Fibroblast of lung (primary cell): ENCODE data around the gene HNF1B. TPM values are rescaled to one million over a fixed set of nuclear protein-coding genes. Genes with fewer than 3 reads are reported as not detected.

Experiments used
- DNase-seq, 2 donors: peaks; one replicate each; pipeline versions ENCODE4 v3.0.0 to v3.0.0-alpha.2; 2010; ENCODE audit warnings: low read depth in 2 of 2
- H2AFZ ChIP-seq: 2 replicates; pipeline ENCODE4 v1.5.1; 2012; ENCODE audit warnings: low read length, control low read depth, inconsistent platforms
- H3K27ac ChIP-seq: 2 replicates; pipeline ENCODE4 v1.5.1; 2011; ENCODE audit warnings: low read length, control low read depth; ENCODE audit not compliant: insufficient read depth
- H3K27me3 ChIP-seq: 2 replicates; pipeline ENCODE4 v1.5.1; 2011; ENCODE audit warnings: mild to moderate bottlenecking, low read length; ENCODE audit not compliant: control insufficient read depth, insufficient read depth
- H3K36me3 ChIP-seq: 2 replicates; pipeline ENCODE4 v1.5.1; 2011; ENCODE audit warnings: low read length; ENCODE audit not compliant: control insufficient read depth, insufficient read depth
- H3K4me1 ChIP-seq: 2 replicates; pipeline ENCODE4 v1.5.1; 2011; ENCODE audit warnings: low read length; ENCODE audit not compliant: control insufficient read depth, insufficient read depth; ENCODE audit errors: extremely low read depth
- H3K4me2 ChIP-seq: 2 replicates; pipeline ENCODE4 v1.5.1; 2011; ENCODE audit warnings: low read length, control low read depth; ENCODE audit not compliant: insufficient read depth; ENCODE audit errors: extremely low read depth
- H3K4me3 ChIP-seq, 4 experiments: fragments of 200-600 bp in 1 of 4; sonication (generic) in 1 of 4; replicated peaks in 1 of 4; 2 replicates each; pipeline ENCODE4 v1.5.1; 2011 to 2016; ENCODE audit warnings: low read length in 4 of 4, low read depth in 3 of 4, mild to moderate bottlenecking in 3 of 4, control low read depth in 2 of 4, inconsistent platforms in 1 of 4, mixed read lengths in 1 of 4; ENCODE audit not compliant: insufficient read depth in 1 of 4; ENCODE audit errors: control extremely low read depth in 1 of 4
- H3K79me2 ChIP-seq: 2 replicates; pipeline ENCODE4 v1.5.1; 2012; ENCODE audit warnings: mild to moderate bottlenecking, low read length, inconsistent platforms; ENCODE audit not compliant: control insufficient read depth, insufficient read depth
- H3K9ac ChIP-seq: 2 replicates; pipeline ENCODE4 v1.5.1; 2011; ENCODE audit warnings: mild to moderate bottlenecking, low read length, control low read depth; ENCODE audit not compliant: insufficient read depth
- H3K9me3 ChIP-seq: 2 replicates; pipeline ENCODE4 v1.5.1; 2012; ENCODE audit warnings: low read depth, low read length; ENCODE audit not compliant: control insufficient read depth, insufficient read depth
- H4K20me1 ChIP-seq: 2 replicates; pipeline ENCODE4 v1.5.1; 2011; ENCODE audit warnings: low read length; ENCODE audit not compliant: control insufficient read depth, insufficient read depth; ENCODE audit errors: extremely low read depth
- CTCF ChIP-seq, 2 donors: IDR thresholded peaks in 1 of 2; conservative IDR thresholded peaks in 1 of 2; 1 replicate in 1 of 2; 2 replicates in 1 of 2; pipeline ENCODE4 v1.5.1; 2011 to 2012; ENCODE audit warnings: low read length in 2 of 2, control low read depth in 1 of 2, inconsistent platforms in 1 of 2, low read depth in 1 of 2, mild to moderate bottlenecking in 1 of 2
- EZH2 ChIP-seq: IDR thresholded peaks from 2 replicates; pipeline ENCODE4 v1.5.1; 2012; ENCODE audit warnings: low read length, control low read depth, mild to moderate bottlenecking; ENCODE audit errors: missing control alignments
- polyA plus RNA-seq, 2 donors: library from polyadenylated mRNA; depleted of rRNA in 1 of 2; stranded (reverse) in 1 of 2; unstranded in 1 of 2; fragments of >200 nt; gene quantifications; 2 replicates each; pipeline ENCODE4 v1.2.1, GENCODE V29; 2011 to 2012; ENCODE audit warnings: missing spikeins in 1 of 2
- total RNA-seq: library from RNA; depleted of rRNA; stranded (reverse); fragments of >200 nt; gene quantifications from 2 replicates; pipeline ENCODE4 v1.2.1, GENCODE V29; 2014

HNF1B gene
- total and polyA plus RNA-seq, 2 donors (not counting 1 experiment from before 2014, with no cell fraction given), result not detected

GRCh38 chr17:37673386-37673785, 71.5 kb downstream of the HNF1B start:
- H3K4me2 ChIP-seq, result no peak overlapping the region
- no peak for TF ChIP-seq CTCF (conservative IDR thresholded peaks at IDR 0.05 in 1 of 2, IDR thresholded peaks at IDR 0.05 in 1 of 2; ENCODE audit: low read depth in 1 of 2, low read length in 2 of 2)
- no peak for TF ChIP-seq EZH2
- no peak overlapping the region for H3K27ac ChIP-seq
- H4K20me1 ChIP-seq, result no peaks in the 10 kb centered on the region
- H3K27me3 ChIP-seq, result peaks cover 10% of the 10 kb centered on the region
- H2AFZ ChIP-seq, result no peak overlapping the region
- H3K36me3 ChIP-seq, result no peaks in the 10 kb centered on the region
- DNase-seq, result no peak
- H3K4me1 ChIP-seq, result peaks cover 12% of the 10 kb centered on the region
- no peaks in the 10 kb centered on the region for H3K79me2 ChIP-seq
- H3K4me3 ChIP-seq, result no peak overlapping the region
- no peak overlapping the region for H3K9ac ChIP-seq
- H3K9me3 ChIP-seq, result no peaks in the 10 kb centered on the region

- H3K79me2 ChIP-seq, result no peaks in the 10 kb centered on the region
- peak in 1 of 2 donors; percentile 19 for DNase-seq
- H3K27ac ChIP-seq, result peak overlapping the region; percentile 36
- no peaks in the 10 kb centered on the region for H4K20me1 ChIP-seq
- H3K4me3 ChIP-seq, result no peak overlapping the region
- H2AFZ ChIP-seq, result no peak overlapping the region
- peaks cover 12% of the 10 kb centered on the region for H3K4me1 ChIP-seq
- H3K9ac ChIP-seq, result no peak overlapping the region
- no peaks in the 10 kb centered on the region for H3K36me3 ChIP-seq
- TF ChIP-seq EZH2, result no peak
- TF ChIP-seq CTCF (conservative IDR thresholded peaks at IDR 0.05 in 1 of 2, IDR thresholded peaks at IDR 0.05 in 1 of 2; ENCODE audit: low read depth in 1 of 2, low read length in 2 of 2), result no peak
- H3K9me3 ChIP-seq, result no peaks in the 10 kb centered on the region
- H3K4me2 ChIP-seq, result no peak overlapping the region
- H3K27me3 ChIP-seq, result peaks cover 7% of the 10 kb centered on the region
Measured at GRCh38 chr17:37672548-37673078, 72.2 kb downstream of the HNF1B start.

GRCh38 chr17:37671824-37672547, 72.9 kb downstream of the HNF1B start:
- H3K4me1 ChIP-seq, result peaks cover 12% of the 10 kb centered on the region
- peak overlapping the region; percentile 32 for H3K4me2 ChIP-seq
- H3K79me2 ChIP-seq, result no peaks in the 10 kb centered on the region
- H3K27me3 ChIP-seq, result peaks cover 2% of the 10 kb centered on the region
- no peak overlapping the region for H3K4me3 ChIP-seq
- no peaks in the 10 kb centered on the region for H3K36me3 ChIP-seq
- DNase-seq, result peak; percentile 56 to 91
- H3K9ac ChIP-seq, result peak overlapping the region; percentile 12
- H4K20me1 ChIP-seq, result no peaks in the 10 kb centered on the region
- no peak overlapping the region for H2AFZ ChIP-seq
- peak overlapping the region; percentile 36 for H3K27ac ChIP-seq
- TF ChIP-seq CTCF (conservative IDR thresholded peaks at IDR 0.05 in 1 of 2, IDR thresholded peaks at IDR 0.05 in 1 of 2; ENCODE audit: low read depth in 1 of 2, low read length in 2 of 2) (no peak), EZH2 (no peak)
- H3K9me3 ChIP-seq, result no peaks in the 10 kb centered on the region
